AG04449 (cell line): ENCODE measurements around the gene GOLGA8K.
"Not testable (repeated sequence)": the region's sequence is repeated elsewhere in the genome, so short reads cannot be mapped to it uniquely, and the experiment has no call there.

ENCODE experiments used
- CTCF ChIA-PET: fragments of 350-600 bp; formaldehyde crosslinking; extraction: SDS; loops from one replicate; lab custom pipeline; 2021; ENCODE audit warnings: antibody characterized with exemption; lab: Yijun Ruan, JAX
- POLR2A ChIA-PET: fragments of 400-600, 350-600 bp; formaldehyde crosslinking; extraction: SDS; loops from one replicate; lab custom pipeline; 2020; ENCODE audit warnings: antibody characterized with exemption, inconsistent platforms; lab: Yijun Ruan, JAX
- DNase-seq: peaks from one replicate; pipeline ENCODE4 v3.0.0-alpha.2; 2010; ENCODE audit warnings: low read depth, low spot score
- H3K4me3 ChIP-seq: 2 replicates; pipeline ENCODE4 v1.5.1; 2011; ENCODE audit warnings: low read depth, mild to moderate bottlenecking, control low read depth, low read length

GOLGA8K gene

GRCh38 chr15:32366492-32366891, 36.6 kb downstream of the GOLGA8K start:
- DNase-seq, H3K4me3 ChIP-seq, CTCF ChIA-PET, POLR2A ChIA-PET: not testable (repeated sequence)

DNA sequence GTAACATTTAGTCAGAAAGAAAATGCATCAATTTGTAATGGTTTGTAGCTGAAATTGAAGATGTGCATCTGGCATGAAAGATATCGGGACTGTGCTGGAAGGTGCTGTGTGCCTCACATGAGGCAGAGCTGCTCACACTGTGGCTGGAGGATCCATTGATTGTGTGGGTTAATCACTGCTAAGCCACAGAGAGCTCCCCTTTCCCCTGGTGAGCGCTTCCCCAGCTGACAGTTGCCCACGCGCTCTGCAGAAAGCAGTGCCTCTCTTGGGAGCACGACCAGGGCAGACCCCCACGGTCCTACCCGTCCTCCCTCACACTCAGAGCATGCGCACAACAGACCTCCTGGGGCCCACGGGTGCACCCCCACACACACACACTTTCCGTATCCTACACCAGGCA, 37.1 kb downstream of the GOLGA8K start:
- H3K4me3 ChIP-seq, POLR2A ChIA-PET, CTCF ChIA-PET, DNase-seq: not testable (repeated sequence)

- POLR2A ChIA-PET, H3K4me3 ChIP-seq, DNase-seq, CTCF ChIA-PET: not testable (repeated sequence)
These were observed 38.1 kb downstream of the GOLGA8K start for GRCh38 chr15:32364944-32365343.

- POLR2A ChIA-PET, H3K4me3 ChIP-seq, CTCF ChIA-PET, DNase-seq: not testable (repeated sequence)
These were observed 39.6 kb downstream of the GOLGA8K start for GRCh38 chr15:32363449-32363848.

DNA sequence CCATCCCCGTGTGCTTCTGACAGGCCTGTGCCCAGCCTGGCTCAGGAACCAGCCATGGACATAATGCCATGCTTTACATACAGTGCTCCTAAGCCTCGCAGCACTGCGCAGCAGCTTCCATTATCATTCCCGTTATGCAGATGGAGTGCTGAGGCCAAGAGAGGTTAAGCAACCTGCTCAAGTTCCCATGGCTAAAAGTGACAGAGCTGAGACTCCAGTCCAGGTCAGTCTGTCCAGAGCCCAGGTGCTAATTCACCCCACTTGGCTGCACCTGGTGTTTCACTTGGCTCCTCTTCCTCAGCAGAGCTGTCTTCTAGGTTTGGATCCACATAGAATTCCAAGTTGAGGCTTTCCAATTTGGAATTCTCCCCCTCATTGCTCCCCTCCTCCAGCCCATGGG, 41.4 kb downstream of the GOLGA8K start:
- DNase-seq, POLR2A ChIA-PET, H3K4me3 ChIP-seq, CTCF ChIA-PET: not testable (repeated sequence)

- POLR2A ChIA-PET, H3K4me3 ChIP-seq, CTCF ChIA-PET, DNase-seq: not testable (repeated sequence)
These were observed 44.6 kb downstream of the GOLGA8K start for GRCh38 chr15:32358462-32358861.

- DNase-seq, POLR2A ChIA-PET, CTCF ChIA-PET, H3K4me3 ChIP-seq: not testable (repeated sequence)
These were observed 46.2 kb downstream of the GOLGA8K start for GRCh38 chr15:32356909-32357308.

DNA sequence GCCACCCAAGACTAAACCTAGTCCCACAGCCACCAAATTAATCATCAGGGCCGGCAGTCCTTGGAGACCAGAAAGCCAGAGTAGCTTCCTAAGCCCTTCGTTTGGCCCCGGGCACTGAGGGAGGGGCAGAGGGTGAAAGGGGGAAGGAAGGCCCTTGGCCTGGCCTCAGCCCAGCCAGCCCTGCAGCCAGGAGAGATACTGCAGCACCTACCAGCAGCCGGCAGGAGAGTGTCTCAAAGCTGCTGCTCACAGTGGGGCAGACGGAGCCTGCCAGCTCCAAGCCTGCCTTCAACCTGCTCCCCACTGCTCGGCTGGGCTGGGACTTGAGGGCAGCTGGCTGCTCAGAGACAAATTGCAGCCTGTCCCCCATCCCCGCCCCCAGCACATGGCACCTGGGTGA, 50.3 kb downstream of the GOLGA8K start:
- CTCF ChIA-PET, H3K4me3 ChIP-seq, DNase-seq, POLR2A ChIA-PET: not testable (repeated sequence)

GRCh38 chr15:32350563-32351220, 52.4 kb downstream of the GOLGA8K start:
- DNase-seq, CTCF ChIA-PET, POLR2A ChIA-PET, H3K4me3 ChIP-seq: not testable (repeated sequence)

GRCh38 chr15:32347037-32347436, 56.1 kb downstream of the GOLGA8K start:
- H3K4me3 ChIP-seq, CTCF ChIA-PET, POLR2A ChIA-PET: not testable (repeated sequence)

GRCh38 chr15:32345978-32346547, 57.0 kb downstream of the GOLGA8K start:
- CTCF ChIA-PET, DNase-seq, H3K4me3 ChIP-seq, POLR2A ChIA-PET: not testable (repeated sequence)

More at GRCh38 chr15:32347037-32347436, 56.1 kb downstream of the GOLGA8K start:
- not testable (repeated sequence) for DNase-seq

DNA sequence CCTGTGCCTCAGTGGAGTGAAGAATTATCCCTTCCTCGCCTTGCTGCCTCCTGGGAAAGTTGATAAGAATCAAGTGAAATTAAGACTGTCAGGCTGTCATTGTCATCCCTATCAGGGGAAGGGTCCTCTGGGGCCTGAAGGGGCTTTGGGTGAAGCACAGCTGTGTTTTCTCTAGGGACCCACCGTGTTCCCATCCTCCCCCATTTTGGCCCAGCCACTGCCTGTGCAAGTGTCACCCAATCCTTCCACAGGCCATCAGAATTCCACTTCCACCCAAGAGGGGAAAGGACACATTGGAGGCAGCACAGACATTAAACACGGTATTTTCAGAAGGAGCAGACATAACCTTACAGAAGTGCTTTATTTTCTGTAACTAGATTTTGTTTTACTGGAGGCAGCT, 59.2 kb downstream of the GOLGA8K start:
- DNase-seq, CTCF ChIA-PET, POLR2A ChIA-PET, H3K4me3 ChIP-seq: not testable (repeated sequence)
